HG03354 (cell line): ENCODE measurements around the gene CDC45.
A peak's percentile ranks its signal among the peaks of the same experiment; 100 is the strongest.

ENCODE experiments used
- ATAC-seq: cut with Tn5 transposase; IDR thresholded peaks from one replicate; pipeline ENCODE4 v1.9.1; 2021; ENCODE audit warnings: mild to moderate bottlenecking; ENCODE audit not compliant: unreplicated experiment, poor library complexity, severe bottlenecking

The CDC45 gene

GRCh38 chr22:19466126-19466716, 13.5 kb upstream of the CDC45 start:
- ATAC-seq = no peak

- ATAC-seq = no peak
These were observed 12.6 kb upstream of the CDC45 start for GRCh38 chr22:19466848-19467752.

GRCh38 chr22:19467912-19468311, 11.8 kb upstream of the CDC45 start:
- no peak for ATAC-seq

- no peak for ATAC-seq
These were observed 10.3 kb upstream of the CDC45 start for GRCh38 chr22:19469421-19469820.

GRCh38 chr22:19470010-19470409, 9.7 kb upstream of the CDC45 start:
- no peak for ATAC-seq

- ATAC-seq = no peak
These were observed 8.1 kb upstream of the CDC45 start for GRCh38 chr22:19471572-19471971.

- no peak for ATAC-seq
These were observed 7.5 kb upstream of the CDC45 start for GRCh38 chr22:19472233-19472632.

- no peak for ATAC-seq
These were observed 6.1 kb upstream of the CDC45 start for GRCh38 chr22:19473578-19473977.

GRCh38 chr22:19476023-19476422, 3.7 kb upstream of the CDC45 start:
- ATAC-seq = no peak

GRCh38 chr22:19477321-19478044, 2.2 kb upstream of the CDC45 start:
- ATAC-seq = no peak

GRCh38 chr22:19478045-19478900, 1.4 kb upstream of the CDC45 start:
- ATAC-seq = no peak

- peak; percentile 62 for ATAC-seq
These were observed 792 bp upstream of the CDC45 start, which contains the start of gene UFD1 for GRCh38 chr22:19478901-19479354. Gene UFD1, minus strand, starts transcription at chr22:19479193. Its CDS starts 108 bp downstream, at chr22:19479085.

GRCh38 chr22:19480173-19480568, 451 bp downstream of the CDC45 start:
- ATAC-seq = no peak

GRCh38 chr22:19480789-19481188, 1.1 kb downstream of the CDC45 start:
- ATAC-seq = no peak

- no peak for ATAC-seq
These were observed 2.6 kb downstream of the CDC45 start for GRCh38 chr22:19482297-19482696.

- no peak for ATAC-seq
These were observed 3.9 kb downstream of the CDC45 start for GRCh38 chr22:19483481-19484244.

GRCh38 chr22:19488285-19488684, 8.6 kb downstream of the CDC45 start:
- ATAC-seq = no peak

GRCh38 chr22:19488884-19489843, 9.4 kb downstream of the CDC45 start:
- no peak for ATAC-seq
